Measurements from ENCODE around the gene IGF2BP1.

- TF ChIP-seq CTCF (IDR thresholded peaks at IDR 0.05) (no peak), YY1 (IDR thresholded peaks at IDR 0.05; ENCODE audit: low read depth) (no peak), USF2 (IDR thresholded peaks at IDR 0.05; ENCODE audit: borderline replicate concordance, low read depth, low read length) (no peak), NRF1 (IDR thresholded peaks at IDR 0.05; ENCODE audit: low read depth, low read length) (no peak), TAF1 (IDR thresholded peaks at IDR 0.05; ENCODE audit: borderline replicate concordance, low read depth, low read length) (no peak), TCF12 (IDR thresholded peaks at IDR 0.05) (no peak), USF1 (IDR thresholded peaks at IDR 0.05; ENCODE audit: borderline replicate concordance, low read depth) (no peak)
Measured at GRCh38 chr17:49001671-49002070, 4.5 kb downstream of the IGF2BP1 start.

Data from SK-N-SH (cell line).